GM12891 (cell line): Measurements from ENCODE around the gene RGS17.

Experiments used
- POLR2A ChIP-seq: IDR thresholded peaks from 2 replicates; pipeline ENCODE4 v1.6.1; 2011; ENCODE audit warnings: low read depth, low read length, control low read depth
- POLR2AphosphoS5 ChIP-seq: IDR thresholded peaks from 2 replicates; pipeline ENCODE4 v1.6.1; 2011; ENCODE audit warnings: low read depth, low read length, control low read depth

DNA sequence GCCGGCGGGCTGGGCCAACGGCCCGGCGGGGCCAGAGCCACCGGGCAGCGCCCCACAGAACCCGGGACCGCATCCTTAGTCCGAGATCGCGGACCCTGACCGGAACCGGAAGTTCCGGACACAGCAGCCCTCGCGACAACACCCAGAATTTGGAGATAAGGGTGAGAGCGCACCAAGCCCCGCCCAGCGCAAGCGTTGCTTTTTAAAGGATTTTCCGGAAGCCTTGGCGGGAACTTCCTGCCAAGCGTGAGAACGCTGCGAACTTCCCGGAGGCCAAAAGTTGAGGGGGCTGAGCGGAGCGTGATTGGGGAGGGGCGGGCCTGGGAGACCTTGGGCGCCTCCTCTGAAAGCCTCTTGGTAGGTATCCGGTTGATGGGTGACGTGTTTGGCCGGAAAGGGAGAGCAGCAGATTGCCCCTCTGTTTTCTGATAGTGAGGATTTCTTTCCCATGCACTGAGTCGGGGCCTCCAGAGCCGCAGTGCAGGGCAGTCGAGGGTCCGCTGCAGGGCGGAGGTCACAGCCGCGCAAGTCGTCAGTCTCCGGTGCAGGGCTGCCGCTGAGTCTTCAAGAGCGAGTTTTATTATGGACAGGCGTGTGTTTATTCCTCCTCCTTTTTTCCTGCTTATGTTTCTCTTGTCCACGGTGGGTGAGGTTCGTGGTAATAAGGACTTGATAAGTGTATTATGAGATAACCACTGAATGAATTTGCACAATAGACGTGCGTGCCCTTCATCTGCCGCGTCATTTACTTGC lies 128.3 kb downstream of the RGS17 start, which contains the start of gene MTRF1L:
- TF ChIP-seq POLR2AphosphoS5: 0 out of 2 replicates have a peak, but pooled peaks have one; percentile 63
- peak; percentile 75 for TF ChIP-seq POLR2A
